ENCODE results near the gene C12orf75. TPM values are rescaled to one million over a fixed set of nuclear protein-coding genes. Genes with fewer than 3 reads are reported as not detected.
"Not testable (repeated sequence)": the region's sequence is repeated elsewhere in the genome, so short reads cannot be mapped to it uniquely, and the experiment has no call there.

C12orf75 gene
- total RNA-seq = 254 TPM

- DNase-seq (ENCODE audit: low spot score) = peak; percentile 81
These were observed at the start of gene C12orf75 for GRCh38 chr12:105330283-105330930. TSS of gene C12orf75 (plus strand) at chr12:105330691. CDS start at chr12:105330892, 201 bp downstream.

GRCh38 chr12:105280966-105281693 is 49.4 kb upstream of the C12orf75 start:
- DNase-seq (ENCODE audit: low spot score) = peak; percentile 68

GRCh38 chr12:105281694-105282049 is 48.8 kb upstream of the C12orf75 start:
- DNase-seq (ENCODE audit: low spot score) = peak; percentile 30

- no peak for DNase-seq (ENCODE audit: low spot score)
These were observed 45.1 kb upstream of the C12orf75 start for GRCh38 chr12:105285378-105285777.

- DNase-seq (ENCODE audit: low spot score) = no peak
These were observed 43.1 kb upstream of the C12orf75 start for GRCh38 chr12:105287408-105287807.

- no peak for DNase-seq (ENCODE audit: low spot score)
These were observed 42.0 kb upstream of the C12orf75 start for GRCh38 chr12:105288311-105288996.

- no peak for DNase-seq (ENCODE audit: low spot score)
These were observed 41.2 kb upstream of the C12orf75 start for GRCh38 chr12:105289114-105289904.

GRCh38 chr12:105291531-105291930 is 39.0 kb upstream of the C12orf75 start:
- no peak for DNase-seq (ENCODE audit: low spot score)

GRCh38 chr12:105292705-105293104 is 37.8 kb upstream of the C12orf75 start:
- DNase-seq (ENCODE audit: low spot score) = no peak

GRCh38 chr12:105293187-105293586 is 37.3 kb upstream of the C12orf75 start:
- no peak for DNase-seq (ENCODE audit: low spot score)

- no peak for DNase-seq (ENCODE audit: low spot score)
These were observed 36.3 kb upstream of the C12orf75 start for GRCh38 chr12:105294161-105294560.

GRCh38 chr12:105294886-105295479 is 35.5 kb upstream of the C12orf75 start:
- DNase-seq (ENCODE audit: low spot score) = no peak

- DNase-seq (ENCODE audit: low spot score) = no peak
These were observed 34.1 kb upstream of the C12orf75 start for GRCh38 chr12:105296116-105297089.

- no peak for DNase-seq (ENCODE audit: low spot score)
These were observed 29.6 kb upstream of the C12orf75 start for GRCh38 chr12:105300883-105301282.

GRCh38 chr12:105301696-105302095 is 28.8 kb upstream of the C12orf75 start:
- no peak for DNase-seq (ENCODE audit: low spot score)

- DNase-seq (ENCODE audit: low spot score) = not testable (repeated sequence)
These were observed 27.5 kb upstream of the C12orf75 start for GRCh38 chr12:105302986-105303385.

GRCh38 chr12:105304626-105305025 is 25.9 kb upstream of the C12orf75 start:
- DNase-seq (ENCODE audit: low spot score) = not testable (repeated sequence)

- DNase-seq (ENCODE audit: low spot score) = not testable (repeated sequence)
These were observed 22.7 kb upstream of the C12orf75 start for GRCh38 chr12:105307601-105308314.

- DNase-seq (ENCODE audit: low spot score) = not testable (repeated sequence)
These were observed 21.7 kb upstream of the C12orf75 start for GRCh38 chr12:105308839-105309238.

GRCh38 chr12:105309384-105309783 is 21.1 kb upstream of the C12orf75 start:
- DNase-seq (ENCODE audit: low spot score) = not testable (repeated sequence)

Measured in mucosa of gallbladder (tissue), 1 donor.